A549 treated with AZD9567 at 1 μM for 4 hours (cell line): Measurements from ENCODE around the gene MRPS6. TPM values are rescaled to one million over a fixed set of nuclear protein-coding genes. Genes with fewer than 3 reads are reported as not detected.

Experiments
- total RNA-seq: library from RNA; stranded (reverse); fragments of 200-300 nt; extraction: Qiagen RNA extraction; gene quantifications from 5 replicates; pipeline ENCODE4 v1.2.3, GENCODE V29; 2022; ENCODE audit not compliant: insufficient read depth

The MRPS6 gene
- total RNA-seq, result 43.7 to 51.5 TPM (median 45.3 TPM) in 5 replicates

DNA sequence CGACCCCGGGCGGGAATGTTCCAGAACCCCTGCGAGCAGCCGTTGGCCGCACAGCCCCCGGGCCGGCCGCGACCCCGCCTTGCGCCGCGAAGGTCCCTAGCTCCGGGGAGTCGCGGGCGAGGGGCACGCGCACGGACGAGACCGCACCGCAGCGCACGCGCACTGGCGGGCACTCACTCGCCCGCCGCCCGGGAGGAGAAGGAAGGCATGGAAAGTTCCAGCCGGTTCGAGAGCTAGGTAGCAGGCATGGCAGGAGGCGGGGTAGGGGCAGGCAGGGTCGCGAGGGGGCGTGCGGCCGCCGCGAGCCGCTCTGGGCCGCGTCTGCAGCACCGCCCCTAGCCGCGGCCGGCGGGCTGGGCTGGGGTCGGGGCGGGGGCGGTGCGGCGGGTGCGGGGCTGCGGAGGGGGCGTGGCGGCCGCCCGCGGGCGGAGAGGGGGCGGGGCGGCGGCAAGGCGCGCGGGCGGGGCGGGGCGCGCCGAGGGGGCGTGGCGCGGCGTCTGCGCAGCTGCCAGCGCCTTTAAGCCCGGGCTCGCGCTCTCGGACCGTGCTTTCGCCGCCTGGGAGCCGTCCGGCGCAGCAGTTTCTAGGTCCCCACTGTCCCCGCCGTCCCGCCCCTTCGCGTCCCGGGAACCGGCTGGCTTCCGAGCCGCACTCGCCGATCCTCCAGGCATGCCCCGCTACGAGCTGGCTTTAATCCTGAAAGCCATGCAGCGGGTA lies at the start of gene MRPS6, which contains the start of gene SLC5A3:
Gene MRPS6, plus strand, starts transcription at position 547 of the 717 bp plus-strand sequence. Its CDS starts 123 bp downstream, at position 670.
Gene SLC5A3, plus strand, starts transcription at position 547 of the 717 bp plus-strand sequence. CDS start 21,621 bp downstream, outside the sequence.

Other genes with a start within 250 kb of the MRPS6 start
- 143 to 167 TPM (median 150 TPM) in 5 replicates for gene ATP5PO, start 157.8 kb upstream of the MRPS6 start, total RNA-seq
- gene SLC5A3, start within 50 bp of the MRPS6 start, total RNA-seq, result 2.4 to 3.9 TPM (median 3.5 TPM) in 5 replicates